ENCODE results near the gene PLPPR5. TPM values are rescaled to one million over a fixed set of nuclear protein-coding genes. Genes with fewer than 3 reads are reported as not detected.

The PLPPR5 gene
- total and polyA plus RNA-seq, 10 of the 15 experiments (the other 5 are each of a cell fraction or from before 2014, with no cell fraction given): under 0.01 to 0.11 (median 0.02) TPM; not detected in 7

- TF ChIP-seq HDGF (IDR thresholded peaks at IDR 0.05) (no peak), NBN (IDR thresholded peaks at IDR 0.05) (no peak), SKIL (IDR thresholded peaks at IDR 0.05; ENCODE audit: low read depth, poor library complexity, severe bottlenecking) (no peak), IRF4 (IDR thresholded peaks at IDR 0.05; ENCODE audit: low read depth, low read length) (no peak), STAT3 (IDR thresholded peaks at IDR 0.05; ENCODE audit: low read depth, low read length) (no peak), SUPT20H (IDR thresholded peaks at IDR 0.05; ENCODE audit: borderline replicate concordance, control insufficient read depth, low read depth, low read length) (no peak), RELB (IDR thresholded peaks at IDR 0.05; ENCODE audit: low read depth) (no peak)
Observed at GRCh38 chr1:98898940-98899339, 105.7 kb downstream of the PLPPR5 start (continued).

- no peak for FAIRE-seq
- TF ChIP-seq MXI1 (IDR thresholded peaks at IDR 0.05; ENCODE audit: low read depth, low read length) (no peak), NBN (IDR thresholded peaks at IDR 0.05) (no peak), RELA (IDR thresholded peaks at IDR 0.05; ENCODE audit: borderline replicate concordance, partially characterized antibody) (no peak), RAD21 (IDR thresholded peaks at IDR 0.05; ENCODE audit: insufficient read depth, low read depth, low read length) (no peak), MAX (IDR thresholded peaks at IDR 0.05; ENCODE audit: low read depth, low read length) (no peak), PRDM15 (CRISPR knock-in tag; IDR thresholded peaks at IDR 0.05) (no peak)
Observed at GRCh38 chr1:98897479-98897878, 107.2 kb downstream of the PLPPR5 start.

More at GRCh38 chr1:98897479-98897878, 107.2 kb downstream of the PLPPR5 start:
- POLR2A ChIA-PET: no interaction called here
- intact Hi-C loops (cut with micrococcal nuclease; ENCODE audit: unreplicated experiment) (no loop called here), in situ Hi-C loops (cut with MboI) (no loop called here)
- RAD21 ChIA-PET (ENCODE audit: unreplicated experiment): no interaction called here
- Histone ChIP-seq H2AFZ (ENCODE audit: control insufficient read depth, low read depth, low read length) (no peak overlapping the region), H3K4me1 (ENCODE audit: control insufficient read depth, insufficient read depth, low read length) (no peaks in the 10 kb centered on the region), H3K79me2 (ENCODE audit: control insufficient read depth, insufficient read depth, low read length) (no peaks in the 10 kb centered on the region), H3K27ac (ENCODE audit: control insufficient read depth, insufficient read depth) (no peak overlapping the region), H3K36me3 (ENCODE audit: control insufficient read depth in 2 of 2, insufficient read depth in 2 of 2, low read length in 1 of 2) (no peaks in the 10 kb centered on the region), H3K4me2 (ENCODE audit: control insufficient read depth, insufficient read depth) (no peak overlapping the region), H3K4me3 (no peak overlapping the region), H3K9me3 (replicated peaks; ENCODE audit: control insufficient read depth, insufficient read depth, low read length) (no peaks in the 10 kb centered on the region), H4K20me1 (ENCODE audit: control insufficient read depth, insufficient read depth) (no peaks in the 10 kb centered on the region), H3K27me3 (replicated peaks in 1 of 2; ENCODE audit: control insufficient read depth in 2 of 2, insufficient read depth in 2 of 2, low read length in 1 of 2) (no peaks in the 10 kb centered on the region), H3K9ac (ENCODE audit: control insufficient read depth, insufficient read depth, low read length) (no peak overlapping the region)
- DNase-seq (ENCODE audit: low read depth, low spot score) (no peak), ATAC-seq (no peak)
- CTCF ChIA-PET: no interaction called here
- BruUV-seq (replicated peaks): no TSS peak
- WGBS (ENCODE audit: insufficient coverage, insufficient replicate concordance, low lambda C conversion rate, missing lambda C conversion rate): 2% methylated on average over 2 of the region's 2 CpGs
- SMC1A ChIA-PET (ENCODE audit: uncharacterized antibody, unreplicated experiment): interaction anchor here (0.8 to 1.1 kb wide), 2 partner anchors 9 to 18 kb away, joined by 3 read pairs; no protein-coding TSS in a partner anchor

Measured in GM12878 (cell line).